DMS79 treated with DMSO at 0.1 percent for 48 hours (cell line): ENCODE data around the gene ODC1.
"Not testable (repeated sequence)": the region's sequence is repeated elsewhere in the genome, so short reads cannot be mapped to it uniquely, and the experiment has no call there.

Experiments
- DNase-seq: peaks from one replicate; lab custom pipeline; 2025; lab: John Stamatoyannopoulos, UW

The ODC1 gene

DNA sequence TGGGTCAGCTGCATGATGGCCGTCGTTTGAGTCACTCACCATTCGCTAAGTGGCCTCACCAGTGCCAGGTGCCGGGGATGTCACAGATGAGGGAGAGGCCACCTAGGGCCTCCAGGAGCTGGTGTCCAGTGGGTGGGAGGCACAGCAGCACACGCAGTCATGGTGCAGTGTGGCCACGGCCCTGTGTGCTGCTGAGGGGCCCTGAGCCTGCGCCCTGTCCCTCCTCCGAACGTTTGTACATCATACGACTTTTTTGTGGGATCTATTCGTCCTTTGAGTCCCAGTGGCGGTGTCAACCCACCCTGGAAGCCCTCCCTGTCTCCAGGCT, 30.1 kb upstream of the ODC1 start:
- DNase-seq = no peak

DNA sequence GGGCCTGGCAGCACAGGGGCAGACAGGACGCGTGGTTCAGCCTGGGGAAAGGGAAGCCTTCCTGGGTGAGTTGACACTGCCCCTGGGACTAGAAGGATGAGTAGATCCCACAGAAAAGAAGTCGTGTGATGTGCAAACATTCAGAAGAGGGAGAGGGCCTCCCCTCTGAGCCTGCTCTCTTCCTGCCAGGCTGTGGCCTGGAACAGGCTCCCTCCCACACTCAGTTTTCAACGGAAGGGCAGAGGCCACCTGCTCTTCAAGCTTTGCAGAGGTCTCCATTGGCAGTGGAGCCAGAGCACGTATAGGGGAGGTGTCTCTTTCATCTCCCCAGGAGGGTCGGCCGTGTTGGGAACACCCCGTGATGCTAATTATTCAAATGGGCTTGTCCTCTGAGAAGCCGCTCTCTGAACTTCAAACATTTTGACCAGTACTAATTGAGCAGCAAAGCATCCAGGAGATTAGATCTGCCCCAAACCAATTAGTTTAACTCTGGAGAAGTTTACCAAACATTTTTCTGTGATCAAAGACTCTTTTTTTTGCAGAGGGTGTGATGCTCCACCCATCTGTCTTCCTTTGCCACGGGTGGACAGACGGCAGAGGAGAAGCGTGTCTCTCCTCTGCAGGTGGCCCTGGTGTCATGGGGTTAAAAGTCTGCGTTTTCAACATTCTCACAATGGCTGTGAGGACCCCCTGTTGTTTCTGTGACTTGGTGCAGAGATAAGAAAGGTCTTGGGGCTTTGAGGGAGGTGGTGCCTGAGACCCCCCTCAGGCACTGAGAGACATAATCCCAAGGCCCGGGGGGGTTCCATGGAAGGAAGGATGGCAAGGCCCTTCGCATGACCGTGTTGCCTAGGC, 29.5 kb upstream of the ODC1 start:
- DNase-seq = no peak

DNA sequence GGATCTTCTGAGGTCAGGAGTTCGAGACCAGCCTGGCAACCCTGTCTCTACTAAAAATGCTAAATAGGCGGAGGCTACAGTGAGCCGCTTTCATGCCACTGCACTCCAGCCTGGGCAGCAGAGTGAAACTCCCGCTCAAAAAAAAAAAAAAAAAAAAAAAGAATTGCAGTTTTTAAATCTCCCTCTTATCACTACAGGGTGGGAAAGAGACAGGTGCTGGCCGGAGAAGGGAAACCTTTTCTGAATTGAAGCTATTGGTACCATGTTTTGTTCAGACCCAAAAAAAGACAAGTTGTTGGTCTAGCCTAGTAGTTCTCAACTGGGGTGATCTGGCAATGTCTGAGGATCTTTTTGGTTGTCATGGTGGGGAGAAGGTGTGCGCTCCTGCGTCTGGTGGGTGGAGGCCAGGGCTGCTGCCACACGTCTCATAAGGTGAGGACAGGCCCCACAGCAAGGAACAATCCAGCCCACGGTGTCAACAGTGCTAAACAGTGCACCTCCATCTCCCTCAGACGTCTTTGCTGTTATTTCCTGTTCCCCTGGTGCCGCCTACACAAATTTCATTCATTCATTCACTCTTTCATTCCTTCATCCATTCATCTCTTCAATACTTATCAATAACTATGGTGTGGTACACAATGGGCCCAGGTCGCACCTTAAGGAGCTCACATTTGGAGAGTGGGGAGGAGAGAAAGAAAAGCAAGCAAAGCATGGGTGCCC, 28.8 kb upstream of the ODC1 start:
- no peak for DNase-seq

DNA sequence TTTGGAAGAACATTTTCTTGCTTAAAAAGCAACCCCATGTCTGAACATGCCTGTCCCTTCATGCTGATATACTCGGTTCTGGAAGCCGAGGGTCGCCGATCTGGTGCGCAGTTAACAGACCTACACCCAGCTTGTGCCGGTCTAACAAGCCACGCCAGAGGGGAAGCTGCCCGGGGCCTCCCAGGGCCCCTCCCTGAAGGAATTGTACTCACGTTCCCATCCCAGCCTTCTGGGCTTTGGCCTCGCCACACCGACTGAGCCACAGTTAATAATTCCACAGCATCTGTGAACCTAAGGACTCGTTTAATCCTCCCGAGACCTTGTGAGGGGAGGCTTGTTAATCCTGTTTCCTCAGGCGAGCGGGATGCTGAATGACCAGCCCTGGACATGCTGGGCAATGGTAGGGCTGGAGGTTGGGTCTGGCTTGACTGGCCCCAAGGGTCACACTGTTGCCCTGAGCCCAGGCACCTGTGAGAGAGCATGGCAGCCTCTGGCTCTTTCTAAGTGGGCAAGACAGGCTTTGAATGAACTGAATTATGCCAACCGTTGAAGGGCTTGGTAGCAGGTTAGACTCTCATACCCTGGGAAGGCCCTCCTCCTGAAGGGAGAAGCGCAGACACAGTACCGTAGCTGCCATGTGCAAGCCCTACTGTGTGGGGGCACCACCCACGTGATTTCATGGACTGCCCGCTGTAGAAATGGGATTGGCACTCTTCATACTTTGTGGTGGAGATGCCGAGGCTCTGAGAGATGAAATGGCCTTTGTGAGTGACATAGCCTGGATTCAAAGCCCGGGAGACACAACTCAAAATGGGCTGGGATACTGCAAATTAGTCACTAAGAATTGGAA, 27.9 kb upstream of the ODC1 start:
- DNase-seq = no peak

DNA sequence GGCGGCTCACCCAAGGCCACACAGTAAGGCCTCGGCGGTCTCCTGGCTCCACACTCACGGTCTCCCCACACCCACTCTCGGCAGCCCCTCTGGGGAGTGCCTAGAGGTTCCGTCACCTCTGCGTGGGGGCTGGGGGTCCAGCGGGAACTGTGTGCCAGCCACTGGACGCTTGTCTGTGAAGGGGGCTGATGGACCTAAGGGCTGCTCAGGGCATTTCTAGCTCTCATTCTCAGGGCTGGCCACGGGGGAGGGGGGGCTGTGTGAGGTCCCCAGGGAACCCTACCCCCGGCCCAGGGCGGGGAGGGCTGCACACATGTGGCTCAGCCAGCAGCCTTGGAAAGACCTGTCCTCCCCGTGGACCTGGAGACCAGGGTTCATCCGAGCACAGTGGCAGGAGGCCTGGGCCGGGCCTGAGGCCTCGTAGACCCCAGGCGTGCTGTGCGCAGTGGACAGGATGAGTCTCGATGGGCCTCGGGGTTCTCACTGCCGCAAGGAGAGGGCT, 27.1 kb upstream of the ODC1 start:
- no peak for DNase-seq

DNA sequence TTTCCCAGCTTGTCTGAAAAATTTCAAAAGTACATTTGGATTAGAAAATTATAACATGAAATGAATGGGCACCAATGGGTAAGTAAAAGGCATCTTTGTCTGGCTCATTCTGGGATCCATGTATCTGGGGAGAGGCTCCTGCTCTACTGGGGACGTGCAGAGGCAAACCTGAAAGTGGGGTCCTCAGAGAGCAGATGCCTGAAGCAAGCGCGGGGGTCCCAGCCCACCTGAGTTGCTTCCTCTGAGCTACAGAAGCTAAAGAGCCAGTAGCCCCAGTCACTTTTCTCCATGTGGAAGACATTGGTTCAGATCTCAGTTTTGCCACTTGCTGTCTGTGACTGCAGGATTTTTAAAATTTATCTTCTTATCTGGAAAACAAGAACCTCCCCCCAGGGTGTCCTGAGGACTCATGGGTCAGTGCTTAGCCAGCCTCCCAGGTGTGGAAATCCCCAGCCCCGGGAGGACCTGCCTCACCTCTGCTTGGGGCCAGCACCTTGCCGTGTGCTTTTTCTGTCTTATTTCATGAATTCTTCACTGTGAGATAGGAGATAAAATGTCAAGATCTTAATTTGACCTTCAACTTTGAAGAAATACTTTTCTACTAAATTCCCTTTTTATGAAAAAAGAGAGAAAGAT, 25.1 kb upstream of the ODC1 start:
- DNase-seq = no peak

DNA sequence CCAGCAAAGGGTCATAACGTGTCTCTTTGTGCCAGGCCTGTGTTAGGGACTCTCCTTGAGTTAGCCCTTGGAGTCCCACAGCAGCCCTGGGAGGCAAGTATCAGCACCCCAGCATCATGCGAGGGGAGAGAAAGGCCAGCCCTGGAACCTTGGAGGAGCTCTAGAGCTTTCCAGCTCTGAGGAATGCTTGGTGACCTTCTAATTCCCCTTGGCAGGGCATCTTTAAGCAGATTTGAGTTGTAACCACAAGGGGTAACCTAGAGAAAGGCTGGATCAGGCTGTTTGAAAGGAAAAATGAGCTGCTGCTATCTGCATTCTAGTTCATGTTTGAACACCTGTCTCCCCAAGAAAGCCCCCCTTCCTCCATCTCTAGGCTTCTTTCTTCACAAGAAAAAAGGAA, 23.8 kb upstream of the ODC1 start:
- DNase-seq = no peak

DNA sequence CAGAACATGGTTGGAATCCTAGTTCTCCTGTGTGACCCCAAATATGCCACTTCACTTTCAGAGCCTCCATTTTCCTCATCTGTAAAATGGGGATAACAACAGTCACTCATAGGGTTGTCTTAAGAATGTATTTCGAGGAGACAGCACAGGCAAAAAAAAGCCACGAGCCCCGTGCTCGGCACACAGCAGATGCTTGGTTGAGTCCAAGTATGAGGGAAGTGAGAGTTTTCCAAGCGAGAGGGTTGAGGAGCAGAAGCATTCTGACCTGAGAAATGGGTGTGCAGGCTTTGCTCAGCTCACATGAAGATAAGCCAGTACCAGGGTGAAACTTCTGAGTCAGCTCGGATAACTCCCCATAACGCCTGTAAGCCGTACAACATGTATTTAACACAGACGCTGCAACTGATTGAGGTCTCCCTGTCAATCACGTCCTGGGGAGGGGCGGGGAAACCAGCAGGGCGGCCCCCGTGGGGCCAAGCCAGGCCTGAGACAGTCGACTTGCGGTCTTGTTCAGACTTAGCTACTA, 23.0 kb upstream of the ODC1 start:
- DNase-seq = no peak

DNA sequence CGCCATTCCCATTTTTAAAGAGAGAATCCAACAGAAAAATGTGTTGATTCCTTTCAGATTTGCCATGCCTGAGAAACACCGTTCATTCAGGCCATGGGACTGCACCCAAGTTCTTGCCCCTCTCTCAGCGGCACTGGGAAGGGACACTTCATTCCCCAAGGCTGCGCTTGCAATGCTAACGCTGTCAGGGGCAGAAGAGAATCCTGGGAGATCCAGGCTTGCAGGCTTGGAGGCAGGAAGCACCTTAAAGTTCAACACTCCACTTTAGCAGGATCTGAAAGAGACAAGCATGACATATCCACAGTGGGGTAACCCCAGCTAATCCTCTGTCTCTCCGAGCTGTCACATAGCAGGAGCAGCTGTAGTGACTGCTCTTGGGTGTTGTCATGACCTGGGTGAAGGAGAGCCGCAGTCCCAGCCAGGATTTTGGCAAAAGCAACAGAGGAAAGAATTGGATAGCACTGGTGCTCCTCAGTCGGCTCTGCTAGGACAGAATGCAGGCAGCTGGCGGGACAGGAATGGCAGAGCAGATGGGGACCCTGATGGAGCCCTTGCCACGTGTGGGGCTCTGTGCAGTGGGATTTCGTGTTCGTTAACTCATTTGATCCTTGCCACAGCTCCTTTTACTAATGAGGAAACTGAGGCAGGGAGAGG, 22.0 kb upstream of the ODC1 start:
- no peak for DNase-seq

DNA sequence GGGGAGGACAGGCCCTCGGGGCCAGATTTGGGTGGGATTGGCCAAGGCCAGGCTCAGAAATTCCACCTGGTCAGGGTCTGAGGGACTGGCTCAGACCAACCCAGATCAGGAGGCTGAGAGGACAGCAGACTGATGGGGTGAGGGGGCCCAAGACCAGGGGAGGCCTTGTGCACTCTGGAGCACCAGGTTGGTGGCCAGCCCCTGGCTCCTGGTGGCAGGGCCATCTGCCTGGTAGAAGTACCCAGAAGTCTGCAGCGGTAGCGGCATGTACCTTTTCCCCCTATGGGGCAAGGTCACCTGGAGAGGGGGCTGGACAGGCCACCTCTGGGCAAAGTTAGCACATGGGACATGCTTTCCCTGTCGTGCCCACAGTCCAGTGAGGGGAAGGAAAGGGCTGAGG, 21.2 kb upstream of the ODC1 start:
- DNase-seq = no peak

DNA sequence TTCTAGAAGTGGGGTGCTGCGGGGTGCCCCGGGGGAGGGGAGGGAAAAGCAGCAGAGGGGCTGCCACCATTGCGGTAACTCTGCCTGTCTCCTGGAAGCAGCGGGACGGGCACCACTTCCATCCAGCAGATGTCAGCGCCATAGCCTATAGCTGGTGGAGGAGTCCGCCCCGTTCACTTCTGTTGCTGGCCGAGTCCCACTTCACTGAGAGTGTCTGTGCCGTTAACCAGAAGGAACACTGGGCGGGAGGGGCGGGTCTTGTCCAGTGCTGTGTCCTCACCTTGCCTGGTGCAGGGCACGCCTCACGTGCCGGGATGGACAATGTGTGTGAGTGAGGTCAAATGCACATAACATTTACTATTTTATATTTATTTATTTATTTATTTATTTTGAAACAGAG, 19.3 kb upstream of the ODC1 start:
- no peak for DNase-seq

DNA sequence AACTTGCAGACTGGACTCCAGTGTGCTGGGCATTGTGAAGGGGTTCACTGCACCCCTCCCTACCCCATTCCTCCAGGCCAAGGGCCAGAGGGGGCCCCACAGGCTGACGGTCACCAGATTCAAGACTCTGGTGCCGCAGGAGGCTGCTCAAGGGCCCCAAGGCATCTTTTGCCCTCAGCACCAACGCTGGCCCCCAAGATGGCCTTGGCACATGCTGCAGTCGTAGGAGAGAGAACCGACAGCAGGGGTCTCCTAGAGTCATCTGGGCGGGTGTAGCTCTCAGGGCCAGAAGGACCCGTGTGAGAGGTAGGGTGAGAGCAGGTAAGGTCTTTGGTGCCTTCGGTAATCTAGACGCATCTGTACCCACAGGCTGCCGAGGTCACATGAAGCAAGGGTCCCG, 18.7 kb upstream of the ODC1 start:
- DNase-seq = no peak

DNA sequence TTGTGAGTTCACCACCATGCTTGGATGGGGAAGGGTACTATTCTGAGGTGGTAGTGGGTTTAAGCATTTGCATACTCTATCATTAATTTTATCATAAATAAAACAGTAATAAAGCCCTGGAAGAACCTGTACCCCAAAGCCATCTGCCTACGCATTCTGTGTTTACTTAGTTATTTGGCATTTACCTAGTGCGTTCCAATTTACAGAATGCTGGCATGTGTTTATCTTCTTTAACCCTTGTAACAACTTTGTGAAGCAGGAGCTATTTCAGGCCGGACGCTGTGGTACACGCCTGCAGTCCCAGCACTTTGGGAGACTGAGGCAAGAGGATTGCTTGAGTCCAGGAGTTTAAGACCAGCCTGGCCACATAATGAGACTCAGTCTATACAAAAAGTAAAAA, 17.8 kb upstream of the ODC1 start:
- no peak for DNase-seq

DNA sequence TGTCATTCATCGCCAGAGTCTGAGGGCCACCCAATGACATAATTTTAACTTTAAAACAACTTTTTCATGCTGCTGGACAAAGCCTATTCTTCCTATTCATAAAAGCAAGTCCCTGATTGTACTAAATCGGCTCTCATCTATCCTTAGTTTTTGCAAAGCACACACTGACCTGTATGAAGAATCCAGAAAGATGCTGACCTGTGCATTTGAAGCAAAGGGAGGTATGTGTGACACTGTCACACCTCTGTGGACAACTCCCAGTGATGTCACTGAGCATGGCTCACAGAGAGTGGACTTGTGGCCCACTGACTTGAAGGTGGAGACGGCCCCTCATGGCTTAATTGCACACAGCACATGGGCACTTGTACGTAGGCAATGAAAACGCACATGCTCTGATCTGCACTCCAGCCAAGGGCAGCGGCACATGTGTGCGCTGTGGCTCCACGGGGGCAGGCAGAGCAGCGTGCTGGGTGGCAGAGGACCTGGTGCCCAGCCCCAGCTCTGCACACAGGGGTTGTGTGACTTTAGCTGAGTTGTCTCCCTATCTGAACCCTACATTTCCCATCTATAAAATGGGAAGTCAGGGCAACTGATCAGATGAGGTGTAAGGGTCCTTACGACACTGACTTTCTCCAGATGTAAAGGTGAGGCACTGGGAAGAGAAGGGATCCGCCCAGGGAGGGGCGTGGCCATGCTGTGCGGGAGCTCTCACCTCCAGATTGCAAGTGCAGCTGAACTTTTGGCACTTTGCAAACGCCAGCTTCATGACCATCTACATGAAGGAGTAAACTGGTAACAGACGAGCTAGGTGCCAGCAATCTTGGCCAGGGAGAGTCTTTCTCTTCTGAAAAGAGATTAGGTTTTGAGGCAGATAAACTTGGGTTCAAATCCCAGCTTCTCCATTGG, 14.3 kb upstream of the ODC1 start:
- no peak for DNase-seq

DNA sequence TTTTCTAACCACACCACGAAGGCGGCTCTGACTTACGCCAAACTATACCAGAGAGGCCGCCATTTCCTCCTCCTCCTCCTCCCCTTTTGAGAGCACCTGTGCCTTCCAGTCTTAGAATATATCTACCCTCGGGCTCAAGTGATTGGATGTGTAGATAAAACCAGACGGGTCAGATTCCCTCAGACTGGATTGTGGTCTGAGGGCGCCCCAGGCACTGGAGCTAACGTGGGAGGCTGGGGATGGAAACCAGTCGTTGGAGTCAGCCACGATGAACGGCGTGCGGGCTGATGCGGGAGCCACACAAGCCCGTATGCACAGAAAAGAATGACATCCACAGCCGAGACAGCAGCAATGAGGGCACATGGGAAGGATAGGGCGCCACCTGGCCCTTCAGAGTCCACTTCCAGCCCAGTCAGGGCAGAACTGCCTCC, 12.3 kb upstream of the ODC1 start:
- DNase-seq = no peak

DNA sequence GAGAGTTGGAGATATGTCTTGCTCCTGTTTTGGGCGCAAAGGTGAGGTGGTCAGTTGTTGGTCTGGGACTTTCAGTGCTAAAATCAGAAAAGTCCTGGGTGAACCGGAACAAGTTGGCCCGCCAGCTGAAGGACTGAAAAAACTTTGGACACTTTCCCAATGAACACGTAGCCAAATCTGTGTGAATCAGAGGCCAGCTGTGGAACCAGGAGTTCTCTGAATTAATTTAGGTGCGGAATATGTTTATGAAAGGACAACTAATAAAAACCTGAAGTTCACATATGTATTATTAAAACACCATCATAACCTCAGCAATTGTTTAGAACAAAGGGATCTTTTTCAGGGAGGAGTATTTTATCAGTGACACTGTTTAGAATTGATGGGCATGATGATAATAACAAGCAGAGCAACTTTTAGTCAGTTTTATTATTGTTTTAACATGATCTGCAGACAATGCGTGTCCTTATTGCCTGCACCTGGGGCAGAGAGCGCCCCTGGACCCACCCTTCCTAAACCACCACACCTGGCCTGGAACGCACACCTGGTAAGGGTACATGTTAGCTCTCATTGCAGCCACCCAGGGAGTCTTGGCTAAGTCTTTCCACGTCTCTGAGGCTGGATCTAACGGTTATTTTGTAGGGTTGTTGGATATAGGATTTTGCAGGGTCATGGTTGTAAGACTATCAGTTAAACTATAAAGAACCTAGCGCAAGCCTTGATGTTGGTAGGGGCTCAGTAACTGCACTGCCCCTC, 9.9 kb upstream of the ODC1 start:
- DNase-seq = no peak

DNA sequence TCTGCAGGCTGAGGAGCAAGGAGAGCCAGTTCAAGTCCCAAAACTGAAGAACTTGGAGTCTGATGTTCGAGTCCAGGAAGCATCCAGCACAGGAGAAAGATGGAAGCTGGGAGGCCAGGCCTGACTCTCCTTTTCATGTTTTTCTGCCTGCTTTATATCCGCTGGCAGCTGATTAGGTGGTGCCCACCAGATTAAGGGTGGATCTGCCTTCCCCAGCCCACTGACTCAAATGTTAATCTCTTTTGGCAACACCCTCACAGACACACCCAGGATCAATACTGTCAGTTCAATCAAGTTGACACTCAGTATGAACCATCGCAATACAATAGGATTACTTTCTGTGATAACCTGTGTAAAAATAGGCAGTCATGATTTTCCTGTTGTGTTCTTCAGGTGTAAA, 9.1 kb upstream of the ODC1 start:
- not testable (repeated sequence) for DNase-seq

DNA sequence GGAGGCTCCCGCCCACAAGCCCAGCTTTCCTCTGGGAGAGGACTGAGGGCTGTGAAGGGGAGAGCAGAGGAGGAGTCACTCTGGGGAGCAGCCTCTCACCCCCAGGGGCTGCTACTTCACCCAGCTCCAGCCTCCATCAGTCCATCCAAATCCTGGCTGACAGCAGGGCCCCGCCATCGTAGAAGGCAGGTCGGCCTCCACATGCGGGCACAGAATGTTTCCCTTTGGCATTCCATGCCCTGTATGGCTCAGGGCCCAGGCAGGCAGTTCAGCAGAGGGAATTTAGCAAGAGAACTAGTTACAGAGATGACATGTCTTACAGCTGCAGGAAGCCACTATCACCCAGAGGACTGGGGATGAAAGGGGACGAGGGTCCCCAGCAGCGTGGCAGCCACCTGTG, 6.4 kb upstream of the ODC1 start:
- DNase-seq = no peak

DNA sequence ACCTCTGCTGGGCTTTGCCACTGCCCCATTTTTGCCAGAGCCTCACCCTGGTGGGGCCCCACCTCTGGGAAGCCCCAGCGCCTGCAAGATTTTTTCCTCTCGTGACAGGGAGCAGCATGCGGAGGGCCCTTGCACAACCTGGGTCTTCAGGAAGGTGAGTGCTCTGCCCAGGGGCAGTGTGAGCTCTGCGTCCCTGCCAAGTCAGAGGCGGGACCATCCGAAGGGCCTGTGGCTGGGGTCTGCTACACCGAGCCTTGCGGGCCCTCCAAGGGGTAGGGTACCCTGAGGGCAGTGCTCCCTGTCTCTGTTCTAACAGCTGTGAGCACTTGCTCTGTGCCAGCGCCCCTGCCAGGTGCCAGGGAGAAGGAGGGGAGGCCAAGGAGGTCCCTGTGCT, 5.8 kb upstream of the ODC1 start:
- no peak for DNase-seq
